Left ventricle myocardium inferior (tissue), 1 donor: ENCODE data around the gene GID8. TPM values are rescaled to one million over a fixed set of nuclear protein-coding genes. Genes with fewer than 3 reads are reported as not detected.
A peak's percentile ranks its signal among the peaks of the same experiment; 100 is the strongest.

ENCODE experiments used
- DNase-seq: peaks from one replicate; pipeline ENCODE4 v3.0.0-alpha.2; 2020
- H3K27ac ChIP-seq: fragments of 200-600 bp; replicated peaks from 2 replicates; pipeline ENCODE4 v1.8.0; 2021
- H3K27me3 ChIP-seq: fragments of 200-600 bp; 2 replicates; pipeline ENCODE4 v1.8.0; 2021; ENCODE audit warnings: low read depth
- H3K36me3 ChIP-seq: fragments of 200-600 bp; 2 replicates; pipeline ENCODE4 v1.8.0; 2021
- H3K4me1 ChIP-seq: fragments of 200-600 bp; 2 replicates; pipeline ENCODE4 v1.8.0; 2021
- H3K4me3 ChIP-seq: fragments of 200-600 bp; 2 replicates; pipeline ENCODE4 v1.8.0; 2021; ENCODE audit warnings: mild to moderate bottlenecking, moderate library complexity
- H3K9me3 ChIP-seq: fragments of 200-600 bp; replicated peaks from 2 replicates; pipeline ENCODE4 v1.8.0; 2021
- intact Hi-C: fragments of 100-400 bp; cut with micrococcal nuclease; formaldehyde crosslinking; loops from one replicate; pipeline ENCODE4 v1.11.0; 2022
- total RNA-seq: library from RNA; stranded (reverse); fragmentation: NEBNext Ultra II Directional; extraction: Animal tissue kit (Norgen Biotek cat#: 25700); gene quantifications from one replicate; pipeline ENCODE4 v1.2.1, GENCODE V29; 2021
- TF ChIP-seq, protein P1 (sequence below): fragments of 200-600 bp; IDR thresholded peaks from 2 replicates; pipeline ENCODE4 v1.8.0; 2021; ENCODE audit warnings: antibody characterized with exemption, mild to moderate bottlenecking, borderline replicate concordance
- donor health status: DM: no; HTN: yes; CAD: no; lungs with severe emphysema.

Gene GID8
- total RNA-seq, 1 donor from 2014 or later = 16.2 TPM

DNA sequence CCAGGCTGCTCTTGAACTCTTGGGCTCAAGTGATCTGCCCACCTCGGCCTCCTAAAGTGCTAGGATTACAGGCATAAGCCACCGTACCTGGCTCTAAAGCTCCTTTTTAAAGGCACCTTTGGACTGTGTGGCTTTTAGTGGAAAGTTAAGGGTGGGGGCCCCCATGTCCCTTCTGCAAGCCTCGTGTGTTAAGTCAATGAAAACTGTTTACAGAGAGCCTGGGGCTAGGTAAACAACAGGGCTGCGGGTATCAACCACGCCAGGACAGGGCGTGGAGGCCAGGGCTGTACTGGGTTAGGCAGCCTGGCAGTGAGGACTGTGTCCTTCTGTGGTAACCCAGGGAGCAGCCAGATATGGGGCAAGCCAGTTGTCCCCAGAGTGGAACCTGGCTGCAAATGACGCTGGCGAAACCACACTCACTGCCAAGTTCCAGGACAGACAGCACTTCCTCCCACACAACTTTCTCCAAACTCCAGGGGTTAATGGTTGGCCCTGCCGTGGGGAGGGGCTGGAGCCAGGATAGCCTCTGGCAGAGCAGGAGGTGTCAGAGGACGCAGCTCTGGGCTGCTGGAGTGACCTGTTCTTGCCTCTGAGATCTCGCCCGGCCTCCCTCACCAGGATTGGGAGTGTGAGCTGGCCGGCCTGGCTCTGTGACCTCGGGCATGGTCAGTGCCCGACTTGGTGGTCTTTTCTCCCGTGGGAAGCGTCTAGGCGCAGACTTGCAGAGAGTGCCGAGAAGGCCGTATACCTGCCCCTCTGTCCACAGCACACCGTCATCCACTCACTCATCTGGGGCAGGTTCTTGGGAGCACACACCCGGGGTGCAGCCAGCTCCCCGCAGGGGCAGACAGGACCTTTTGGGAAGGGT is 17.8 kb downstream of the GID8 start:
- Histone ChIP-seq H3K9me3 (no peaks in the 10 kb centered on the region), H3K36me3 (no peaks in the 10 kb centered on the region), H3K4me3 (no peak overlapping the region), H3K4me1 (peaks cover 41% of the 10 kb centered on the region), H3K27ac (peak overlapping the region; percentile 67), H3K27me3 (no peaks in the 10 kb centered on the region)
- no peak for DNase-seq
- intact Hi-C loops = no loop called here
- TF ChIP-seq, protein P1, sequence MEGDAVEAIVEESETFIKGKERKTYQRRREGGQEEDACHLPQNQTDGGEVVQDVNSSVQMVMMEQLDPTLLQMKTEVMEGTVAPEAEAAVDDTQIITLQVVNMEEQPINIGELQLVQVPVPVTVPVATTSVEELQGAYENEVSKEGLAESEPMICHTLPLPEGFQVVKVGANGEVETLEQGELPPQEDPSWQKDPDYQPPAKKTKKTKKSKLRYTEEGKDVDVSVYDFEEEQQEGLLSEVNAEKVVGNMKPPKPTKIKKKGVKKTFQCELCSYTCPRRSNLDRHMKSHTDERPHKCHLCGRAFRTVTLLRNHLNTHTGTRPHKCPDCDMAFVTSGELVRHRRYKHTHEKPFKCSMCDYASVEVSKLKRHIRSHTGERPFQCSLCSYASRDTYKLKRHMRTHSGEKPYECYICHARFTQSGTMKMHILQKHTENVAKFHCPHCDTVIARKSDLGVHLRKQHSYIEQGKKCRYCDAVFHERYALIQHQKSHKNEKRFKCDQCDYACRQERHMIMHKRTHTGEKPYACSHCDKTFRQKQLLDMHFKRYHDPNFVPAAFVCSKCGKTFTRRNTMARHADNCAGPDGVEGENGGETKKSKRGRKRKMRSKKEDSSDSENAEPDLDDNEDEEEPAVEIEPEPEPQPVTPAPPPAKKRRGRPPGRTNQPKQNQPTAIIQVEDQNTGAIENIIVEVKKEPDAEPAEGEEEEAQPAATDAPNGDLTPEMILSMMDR = no peak

DNA sequence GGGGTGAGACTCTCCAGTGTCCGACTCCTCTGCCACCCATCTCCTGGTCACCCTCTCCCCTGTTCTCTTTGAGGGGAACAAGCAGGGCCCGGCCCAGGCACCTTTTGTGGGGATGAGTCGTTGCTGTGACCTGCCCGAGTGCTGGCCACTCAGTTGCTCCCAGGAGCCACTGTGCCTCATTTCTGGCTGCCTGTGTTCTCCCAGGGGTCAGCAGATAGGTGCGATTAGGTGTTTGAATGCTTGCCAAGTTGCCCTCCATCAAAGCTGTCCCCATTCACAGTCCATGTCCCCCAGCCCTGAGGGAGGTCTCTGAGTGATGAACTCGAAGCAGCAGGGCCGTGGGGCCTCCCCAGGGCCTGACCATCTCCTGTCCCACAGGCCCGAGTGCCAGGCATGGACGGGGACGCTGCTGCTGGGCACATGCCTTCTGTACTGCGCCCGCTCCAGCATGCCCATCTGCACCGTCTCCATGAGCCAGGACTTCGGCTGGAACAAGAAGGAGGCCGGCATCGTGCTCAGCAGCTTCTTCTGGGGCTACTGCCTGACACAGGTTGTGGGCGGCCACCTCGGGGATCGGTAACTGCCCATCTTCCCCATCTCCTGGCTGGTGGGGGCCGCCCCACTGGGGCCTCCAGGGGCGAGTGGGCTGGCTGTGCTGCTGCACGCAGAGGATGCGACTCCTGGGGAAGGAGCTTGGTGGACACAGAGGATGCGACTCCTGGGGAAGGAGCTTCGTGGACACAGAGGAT is 18.6 kb downstream of the GID8 start:
- Histone ChIP-seq H3K9me3 (no peaks in the 10 kb centered on the region), H3K27ac (peak overlapping the region; percentile 67), H3K27me3 (no peaks in the 10 kb centered on the region), H3K36me3 (no peaks in the 10 kb centered on the region), H3K4me3 (no peak overlapping the region), H3K4me1 (peaks cover 41% of the 10 kb centered on the region)
- TF ChIP-seq, protein P1 = no peak
- DNase-seq = no peak
- intact Hi-C loops = no loop called here

DNA sequence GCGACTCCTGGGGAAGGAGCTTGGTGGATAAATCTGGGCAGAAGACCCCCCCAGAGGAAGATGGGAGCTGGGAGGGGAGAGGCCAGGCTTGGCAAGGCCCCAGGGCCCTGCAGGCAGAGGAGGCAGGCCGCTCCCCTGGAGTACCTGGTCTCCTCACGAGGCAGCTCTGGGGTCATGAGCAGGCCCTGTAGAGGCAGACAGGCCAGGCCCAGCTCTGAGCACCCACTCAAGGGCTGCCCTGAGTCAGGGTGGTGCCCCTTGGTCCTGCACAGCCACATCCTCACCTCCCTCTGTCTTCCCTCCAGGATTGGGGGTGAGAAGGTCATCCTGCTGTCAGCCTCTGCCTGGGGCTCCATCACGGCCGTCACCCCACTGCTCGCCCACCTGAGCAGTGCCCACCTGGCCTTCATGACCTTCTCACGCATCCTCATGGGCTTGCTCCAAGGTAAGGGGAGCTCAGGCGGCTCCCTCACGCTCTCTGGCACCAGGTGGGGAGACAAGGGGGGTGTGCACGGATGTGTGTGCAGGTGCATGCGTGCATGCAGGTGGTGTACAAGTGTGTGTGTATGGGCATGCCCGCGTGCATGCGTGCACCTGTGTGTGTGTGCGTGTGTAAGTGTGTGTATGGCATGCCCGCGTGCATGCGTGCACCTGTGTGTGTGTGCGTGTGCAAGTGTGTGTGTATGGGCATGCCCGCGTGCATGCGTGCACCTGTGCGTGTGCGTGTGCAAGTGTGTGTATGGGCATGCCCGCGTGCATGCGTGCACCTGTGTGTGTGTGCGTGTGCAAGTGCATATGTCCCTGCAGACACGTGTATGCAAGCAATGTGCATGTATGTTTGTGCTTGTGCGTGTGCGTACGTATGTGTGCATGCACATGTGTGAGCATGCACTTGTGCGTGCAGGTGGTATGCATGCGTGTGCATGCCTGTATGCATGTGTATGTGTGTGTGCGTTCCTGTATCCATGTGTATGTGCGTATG is 19.5 kb downstream of the GID8 start:
- no peaks in the 10 kb centered on the region for H3K36me3 ChIP-seq
- TF ChIP-seq, protein P1 = no peak
- no peak overlapping the region for H3K4me3 ChIP-seq
- intact Hi-C loops = no loop called here
- no peak overlapping the region for H3K27ac ChIP-seq
- H3K27me3 ChIP-seq = no peaks in the 10 kb centered on the region
- peaks cover 35% of the 10 kb centered on the region for H3K4me1 ChIP-seq
- no peak for DNase-seq
- H3K9me3 ChIP-seq = no peaks in the 10 kb centered on the region

DNA sequence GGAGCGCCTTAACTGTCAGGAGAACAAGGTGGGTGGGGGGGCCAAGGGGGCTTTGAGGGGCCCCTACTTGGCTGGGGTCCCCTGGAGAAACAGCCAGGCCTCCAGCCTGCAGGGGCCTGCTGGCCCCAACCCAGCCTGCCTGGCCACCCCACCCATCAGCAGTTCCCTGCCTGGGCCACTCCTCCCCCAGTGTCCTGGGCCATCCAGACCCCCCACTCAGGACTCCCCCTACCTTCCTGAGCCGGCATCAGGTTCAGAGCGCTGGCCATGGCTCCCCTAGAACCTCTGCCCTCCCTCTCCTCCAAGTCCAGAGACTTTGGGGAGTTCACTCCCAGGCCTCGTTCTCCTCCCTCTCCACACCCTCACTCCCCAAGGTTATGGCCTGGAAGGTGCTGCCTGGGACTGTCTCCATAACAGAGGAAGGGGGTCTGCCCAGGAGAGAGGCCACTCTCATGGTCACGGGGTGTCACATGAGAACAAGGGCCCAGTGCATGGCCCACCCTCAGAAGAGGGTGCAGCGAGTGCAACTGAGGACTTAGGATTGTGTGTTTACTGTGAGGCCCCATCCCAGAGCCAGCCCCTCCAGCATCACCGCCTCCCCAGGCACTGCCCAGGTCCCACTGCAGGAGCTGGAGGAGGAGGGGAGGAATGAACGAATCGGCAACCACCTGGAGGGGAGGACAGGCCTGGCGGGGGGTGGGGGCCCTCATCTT is 20.6 kb downstream of the GID8 start:
- Histone ChIP-seq H3K27me3 (no peaks in the 10 kb centered on the region), H3K36me3 (no peaks in the 10 kb centered on the region), H3K4me3 (no peak overlapping the region), H3K27ac (no peak overlapping the region), H3K9me3 (no peaks in the 10 kb centered on the region), H3K4me1 (peaks cover 24% of the 10 kb centered on the region)
- TF ChIP-seq, protein P1 = no peak
- intact Hi-C loops = no loop called here
- no peak for DNase-seq
